SK-N-MC (cell line): Measurements from ENCODE around the gene SH3D19.
"Not testable (repeated sequence)": the region's sequence is repeated elsewhere in the genome, so short reads cannot be mapped to it uniquely, and the experiment has no call there.

ENCODE experiments used
- DNase-seq: peaks from one replicate; pipeline ENCODE4 v3.0.0-alpha.2; 2011; ENCODE audit warnings: low read depth, low spot score
- H3K27ac ChIP-seq: fragments of 200-600 bp; sonication (generic); 2 replicates; pipeline ENCODE4 v1.5.1; 2016; ENCODE audit warnings: mixed run types
- H3K36me3 ChIP-seq: fragments of 200-600 bp; sonication (generic); 2 replicates; pipeline ENCODE4 v1.6.1; 2017; ENCODE audit warnings: antibody characterized with exemption, low read length, mixed read lengths; ENCODE audit not compliant: insufficient read depth
- H3K4me3 ChIP-seq: fragments of 200-600 bp; sonication (generic); 2 replicates; pipeline ENCODE4 v1.5.1; 2016
- H3K9ac ChIP-seq: fragments of 200-600 bp; sonication (generic); 2 replicates; pipeline ENCODE4 v1.8.0; 2017; ENCODE audit warnings: mixed run types, mixed read lengths; ENCODE audit not compliant: insufficient read length
- H3K9me3 ChIP-seq: fragments of 200-600 bp; sonication (generic); 2 replicates; pipeline ENCODE4 v1.6.1; 2017; ENCODE audit warnings: low read depth, mild to moderate bottlenecking, antibody characterized with exemption, low read length, moderate library complexity, mixed read lengths
- EZH2 ChIP-seq: fragments of 200-600 bp; sonication (generic); IDR thresholded peaks from one replicate; pipeline ENCODE4 v1.6.1; 2017; ENCODE audit warnings: antibody characterized with exemption
- FOXP2 ChIP-seq: optimal IDR thresholded peaks from 2 replicates; pipeline ENCODE3; 2011; ENCODE audit warnings: mild to moderate bottlenecking, moderate library complexity; ENCODE audit not compliant: insufficient read depth; ENCODE audit errors: extremely low read length, control extremely low read depth
- POLR2AphosphoS5 ChIP-seq: IDR thresholded peaks from 2 replicates; pipeline ENCODE4 v1.6.1; 2012; ENCODE audit warnings: mild to moderate bottlenecking, low read depth, low read length, borderline replicate concordance

The SH3D19 gene

DNA sequence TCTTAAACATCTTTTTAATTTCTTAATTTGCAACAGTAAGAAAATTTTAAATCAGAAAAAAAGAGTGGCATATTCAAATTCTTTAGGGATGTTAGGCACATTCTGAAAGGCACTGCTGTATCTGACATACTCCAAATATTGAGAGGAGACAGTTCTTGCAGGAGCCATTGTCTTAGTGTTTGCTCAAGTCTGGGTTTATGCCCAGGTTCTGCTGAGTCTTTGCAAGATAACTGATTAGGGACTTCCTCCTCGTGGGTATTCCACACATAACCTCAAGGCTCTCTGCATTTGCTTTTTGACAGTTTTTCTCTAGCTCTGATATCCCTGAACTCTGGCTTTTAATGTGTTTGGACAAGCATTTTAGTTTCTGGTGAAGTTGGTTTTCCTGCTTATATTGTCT lies 173.4 kb downstream of the SH3D19 start:
- no peak for TF ChIP-seq FOXP2
- TF ChIP-seq POLR2AphosphoS5 = no peak
- no peak for TF ChIP-seq EZH2
- Histone ChIP-seq H3K27ac (peak overlapping the region; percentile 21; the same call in 1 of the 2 replicates), H3K9me3 (no peaks in the 10 kb centered on the region), H3K4me3 (no peak overlapping the region), H3K36me3 (no peaks in the 10 kb centered on the region), H3K9ac (no peak overlapping the region)
- DNase-seq = no peak

- no peak overlapping the region for H3K4me3 ChIP-seq
- TF ChIP-seq POLR2AphosphoS5 (no peak), FOXP2 (no peak)
- peak overlapping the region; percentile 20 for H3K9ac ChIP-seq
- no peaks in the 10 kb centered on the region for H3K9me3 ChIP-seq
- H3K27ac ChIP-seq = no peak overlapping the region
- no peak for DNase-seq
- no peaks in the 10 kb centered on the region for H3K36me3 ChIP-seq
Measured at GRCh38 chr4:151150821-151151580, 174.4 kb downstream of the SH3D19 start.

GRCh38 chr4:151148261-151148660 lies 177.1 kb downstream of the SH3D19 start:
- TF ChIP-seq EZH2 (no peak), POLR2AphosphoS5 (no peak), FOXP2 (no peak)
- Histone ChIP-seq H3K27ac (no peak overlapping the region), H3K9me3 (no peaks in the 10 kb centered on the region)

GRCh38 chr4:151147000-151147399 lies 178.4 kb downstream of the SH3D19 start:
- H3K36me3 ChIP-seq = no peaks in the 10 kb centered on the region

More at GRCh38 chr4:151148261-151148660, 177.1 kb downstream of the SH3D19 start:
- no peaks in the 10 kb centered on the region for H3K36me3 ChIP-seq
- H3K4me3 ChIP-seq = no peak overlapping the region
- H3K9ac ChIP-seq = no peak overlapping the region
- no peak for DNase-seq

DNA sequence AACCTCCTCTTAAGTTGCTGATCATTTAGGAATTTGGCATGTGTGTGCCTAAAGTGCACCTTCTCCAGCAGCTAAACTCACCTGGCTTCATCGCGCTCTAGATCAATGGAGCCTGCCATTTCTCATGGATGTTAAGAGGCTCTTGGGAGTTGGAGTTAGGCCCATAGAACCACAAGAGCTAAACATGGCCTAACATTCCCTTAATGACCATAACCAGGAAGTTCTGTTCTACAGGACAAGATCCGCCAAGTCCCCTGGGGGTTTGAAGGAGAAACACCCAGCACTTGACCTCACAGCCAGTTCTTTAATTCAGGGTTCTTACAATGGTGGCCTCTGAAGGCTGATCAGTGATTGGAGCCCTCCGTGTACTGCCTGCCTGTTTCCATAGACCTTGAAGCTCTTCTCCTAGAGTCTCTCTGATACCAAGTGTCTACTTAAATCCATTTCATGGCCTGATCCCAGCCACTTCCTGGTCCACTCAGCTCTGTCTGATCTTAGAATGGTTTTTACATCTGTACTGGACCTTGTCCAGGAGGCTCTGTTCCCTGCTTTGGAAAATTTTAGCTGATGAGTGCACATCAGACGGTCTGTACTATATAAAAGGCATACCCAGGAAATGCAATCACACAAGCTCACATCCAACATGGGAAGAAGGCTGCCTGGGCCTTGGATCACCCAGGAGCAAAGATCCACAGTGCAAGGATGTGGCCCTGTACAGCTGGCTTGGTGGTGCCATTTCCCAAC lies 180.9 kb downstream of the SH3D19 start:
- Histone ChIP-seq H3K27ac (no peak overlapping the region), H3K36me3 (no peaks in the 10 kb centered on the region)
- DNase-seq = no peak

More at GRCh38 chr4:151147000-151147399, 178.4 kb downstream of the SH3D19 start:
- TF ChIP-seq POLR2AphosphoS5 = no peak
- no peak for TF ChIP-seq EZH2
- no peak for TF ChIP-seq FOXP2
- no peak overlapping the region for H3K27ac ChIP-seq
- H3K4me3 ChIP-seq = no peak overlapping the region
- H3K9ac ChIP-seq = no peak overlapping the region
- H3K9me3 ChIP-seq = no peaks in the 10 kb centered on the region
- no peak for DNase-seq

DNA sequence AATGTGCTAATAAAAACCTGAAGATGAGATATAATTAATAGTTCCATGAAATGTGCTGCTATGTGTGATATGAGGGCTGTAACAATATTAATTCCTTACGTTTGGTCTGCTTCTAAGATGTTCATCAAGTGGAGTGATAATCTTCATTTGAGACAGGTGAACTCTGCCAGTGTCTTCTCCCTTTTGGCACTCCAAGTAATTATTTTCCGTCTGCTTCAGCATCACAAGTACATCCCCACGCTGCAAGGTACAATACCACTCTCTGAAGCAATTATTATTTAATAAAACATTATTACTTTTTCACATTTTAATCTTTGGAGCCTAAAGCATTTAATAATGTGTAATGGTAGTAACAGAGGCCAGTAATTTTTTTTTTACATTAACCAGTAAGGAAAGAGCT lies 181.6 kb downstream of the SH3D19 start:
- Histone ChIP-seq H3K9ac (no peak overlapping the region), H3K27ac (no peak overlapping the region), H3K36me3 (no peaks in the 10 kb centered on the region), H3K4me3 (no peak overlapping the region), H3K9me3 (no peaks in the 10 kb centered on the region)
- TF ChIP-seq POLR2AphosphoS5 (no peak), FOXP2 (no peak), EZH2 (no peak)
- no peak for DNase-seq

More for the DNA sequence above, 180.9 kb downstream of the SH3D19 start:
- no peak overlapping the region for H3K4me3 ChIP-seq
- H3K9me3 ChIP-seq = no peaks in the 10 kb centered on the region
- TF ChIP-seq FOXP2 = no peak
- no peak for TF ChIP-seq POLR2AphosphoS5
- no peak for TF ChIP-seq EZH2
- H3K9ac ChIP-seq = no peak overlapping the region

DNA sequence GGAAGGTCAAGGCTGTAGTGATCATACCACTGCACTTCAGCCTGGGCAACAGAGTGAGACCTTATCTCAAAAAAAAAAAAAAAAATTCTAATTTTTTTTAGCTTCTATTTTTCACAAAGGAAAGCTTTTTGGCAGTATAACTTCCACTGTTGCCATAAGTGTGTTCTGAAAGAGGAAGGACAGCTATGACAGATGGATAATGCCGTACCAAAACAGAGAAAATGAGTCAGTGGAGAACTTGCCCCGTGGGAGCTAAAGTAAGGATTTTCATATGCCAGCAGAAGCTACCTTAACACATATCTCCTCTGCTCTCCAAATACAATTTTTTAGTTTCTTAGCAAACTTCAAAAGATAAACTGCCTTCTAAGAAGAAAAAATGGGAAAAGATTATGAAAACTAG lies 182.2 kb downstream of the SH3D19 start:
- no peaks in the 10 kb centered on the region for H3K36me3 ChIP-seq
- no peak overlapping the region for H3K4me3 ChIP-seq
- no peak overlapping the region for H3K27ac ChIP-seq
- H3K9ac ChIP-seq = no peak overlapping the region
- H3K9me3 ChIP-seq = no peaks in the 10 kb centered on the region
- no peak for TF ChIP-seq POLR2AphosphoS5
- TF ChIP-seq FOXP2 = no peak
- TF ChIP-seq EZH2 = no peak
- DNase-seq = no peak

DNA sequence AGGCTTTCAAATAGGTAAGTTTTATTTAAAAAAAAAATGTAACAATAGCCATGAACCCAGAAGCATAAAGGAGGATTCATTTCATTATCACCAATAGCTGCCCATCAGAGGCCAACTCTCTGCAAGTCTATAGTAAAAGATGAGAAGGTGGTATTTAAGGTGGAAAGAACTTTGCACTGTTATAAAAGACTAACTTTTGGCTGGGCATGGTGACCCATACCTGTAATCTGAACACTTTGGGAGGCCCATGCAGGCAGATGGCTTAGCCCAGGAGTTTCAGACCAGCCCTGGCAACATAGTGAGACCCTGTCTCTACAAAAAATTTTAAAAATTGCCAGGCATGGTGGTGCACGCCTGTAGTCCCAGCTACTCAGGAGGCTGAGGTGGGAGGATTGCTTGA lies 182.6 kb downstream of the SH3D19 start:
- H3K36me3 ChIP-seq = no peaks in the 10 kb centered on the region
- no peak overlapping the region for H3K9ac ChIP-seq
- H3K27ac ChIP-seq = no peak overlapping the region
- no peak overlapping the region for H3K4me3 ChIP-seq
- no peak for TF ChIP-seq POLR2AphosphoS5
- no peak for TF ChIP-seq FOXP2
- no peak for TF ChIP-seq EZH2
- H3K9me3 ChIP-seq = no peaks in the 10 kb centered on the region
- DNase-seq = no peak

DNA sequence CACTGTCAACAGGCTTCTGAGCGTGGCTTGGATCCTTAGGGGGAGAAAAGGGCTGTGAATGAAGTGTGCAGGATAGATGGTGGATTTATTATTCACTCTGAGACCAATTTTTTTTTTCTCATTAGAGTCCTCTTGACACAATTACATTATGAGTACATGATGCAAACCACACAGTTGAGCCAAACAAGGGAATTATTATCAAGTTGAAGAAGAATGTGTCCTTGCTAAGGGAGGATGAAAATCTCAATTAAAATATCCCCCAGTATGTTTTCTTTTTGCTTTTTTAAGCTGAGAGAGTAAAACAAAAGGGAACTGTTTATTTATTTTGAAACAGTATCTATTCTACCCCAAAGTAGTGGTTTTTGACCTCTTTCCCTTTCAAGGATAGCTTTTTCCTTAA lies 185.6 kb downstream of the SH3D19 start:
- H3K9ac ChIP-seq = no peak overlapping the region
- no peak for DNase-seq
- no peak for TF ChIP-seq FOXP2
- no peak for TF ChIP-seq POLR2AphosphoS5
- TF ChIP-seq EZH2 = no peak
- H3K9me3 ChIP-seq = no peaks in the 10 kb centered on the region
- H3K36me3 ChIP-seq = no peaks in the 10 kb centered on the region
- no peak overlapping the region for H3K4me3 ChIP-seq
- no peak overlapping the region for H3K27ac ChIP-seq

DNA sequence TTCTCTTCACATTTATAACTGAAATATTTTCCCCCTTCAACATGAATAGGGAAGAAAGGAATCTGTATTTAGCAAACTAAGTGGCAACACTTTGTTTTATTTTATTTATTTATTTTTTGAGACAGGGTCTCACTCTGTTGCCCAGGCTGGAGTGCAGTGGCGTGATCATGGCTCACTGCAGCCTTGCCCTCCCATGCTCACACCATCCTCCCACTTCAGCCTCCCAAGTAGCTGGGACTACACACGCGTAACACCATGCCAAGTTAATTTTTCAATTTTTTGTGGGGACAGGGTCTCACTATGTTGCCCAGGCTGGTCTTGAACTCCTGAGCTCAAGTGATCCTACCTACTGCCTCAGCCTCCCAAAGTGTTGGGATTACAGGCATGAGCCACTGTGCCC lies 189.4 kb downstream of the SH3D19 start:
- not testable (repeated sequence) for DNase-seq, H3K36me3 ChIP-seq, H3K4me3 ChIP-seq, H3K9me3 ChIP-seq, H3K27ac ChIP-seq, H3K9ac ChIP-seq
